ENCODE results near the gene MAP3K8. TPM values are rescaled to one million over a fixed set of nuclear protein-coding genes. Genes with fewer than 3 reads are reported as not detected.
"Not testable (repeated sequence)": the region's sequence is repeated elsewhere in the genome, so short reads cannot be mapped to it uniquely, and the experiment has no call there.

The MAP3K8 gene
- polyA plus RNA-seq, 1 donor, result 10.8 TPM

DNA sequence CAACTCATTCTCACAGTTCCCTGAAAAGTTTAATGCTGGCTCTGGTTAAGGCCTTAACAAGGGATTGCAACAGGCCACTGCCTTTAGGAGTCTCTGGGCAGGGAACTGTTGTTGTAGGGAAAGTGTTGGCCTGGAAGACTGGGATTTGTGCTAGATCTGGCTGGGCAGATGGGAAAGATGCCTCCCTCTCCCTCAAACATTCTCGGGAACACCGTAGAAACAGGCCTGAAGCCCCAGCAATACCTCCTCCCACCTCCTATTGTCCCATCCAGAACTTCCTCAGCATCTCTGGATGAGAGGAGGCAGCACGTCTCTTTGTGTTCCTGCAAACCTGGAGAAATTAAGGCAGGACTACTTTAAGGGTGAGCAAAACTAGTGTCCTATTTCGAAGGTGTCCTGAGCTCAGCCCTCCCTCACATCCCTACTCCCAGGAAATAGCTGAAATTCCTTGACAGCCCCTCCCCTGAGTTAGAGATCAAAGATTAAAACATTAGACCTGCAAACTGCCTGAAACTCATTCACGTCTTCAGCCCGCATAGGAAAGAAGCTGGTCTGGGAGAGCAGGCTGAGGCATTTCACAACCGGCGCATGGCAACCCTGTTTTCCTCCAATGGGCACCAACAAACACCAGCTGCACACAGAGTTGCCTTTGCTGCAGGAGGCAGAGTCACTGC, 10.9 kb upstream of the MAP3K8 start:
- DNase-seq, result peak; percentile 74

DNA sequence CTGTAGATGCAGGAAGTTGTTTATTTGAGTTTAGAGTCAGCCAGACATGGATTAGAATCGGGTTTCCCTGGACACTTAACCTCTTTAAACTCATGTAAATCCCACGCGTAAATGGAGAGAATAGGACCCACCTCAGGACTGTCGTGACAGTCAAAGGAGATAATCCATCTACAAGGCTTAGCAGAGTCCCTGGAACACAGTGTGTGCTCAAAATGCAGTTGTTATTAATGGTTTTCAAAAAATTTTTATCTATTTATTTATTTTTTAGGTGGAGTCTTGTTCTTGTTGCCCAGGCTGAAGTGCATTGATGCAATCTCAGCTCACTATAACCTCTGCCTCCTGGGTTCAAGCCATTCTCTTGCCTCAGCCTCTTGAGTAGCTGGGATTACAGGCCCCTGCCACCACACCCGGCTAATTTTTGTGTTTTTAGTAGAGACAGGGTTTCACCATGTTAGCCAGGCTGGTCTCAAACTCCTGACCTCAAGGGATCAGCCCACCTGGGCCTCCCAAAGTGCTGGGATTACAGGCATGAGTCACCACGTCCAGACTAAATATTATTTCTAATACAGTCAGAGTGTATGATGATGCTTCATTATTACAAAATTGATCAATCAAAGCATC, 10.2 kb upstream of the MAP3K8 start:
- DNase-seq, result not testable (repeated sequence)

DNA sequence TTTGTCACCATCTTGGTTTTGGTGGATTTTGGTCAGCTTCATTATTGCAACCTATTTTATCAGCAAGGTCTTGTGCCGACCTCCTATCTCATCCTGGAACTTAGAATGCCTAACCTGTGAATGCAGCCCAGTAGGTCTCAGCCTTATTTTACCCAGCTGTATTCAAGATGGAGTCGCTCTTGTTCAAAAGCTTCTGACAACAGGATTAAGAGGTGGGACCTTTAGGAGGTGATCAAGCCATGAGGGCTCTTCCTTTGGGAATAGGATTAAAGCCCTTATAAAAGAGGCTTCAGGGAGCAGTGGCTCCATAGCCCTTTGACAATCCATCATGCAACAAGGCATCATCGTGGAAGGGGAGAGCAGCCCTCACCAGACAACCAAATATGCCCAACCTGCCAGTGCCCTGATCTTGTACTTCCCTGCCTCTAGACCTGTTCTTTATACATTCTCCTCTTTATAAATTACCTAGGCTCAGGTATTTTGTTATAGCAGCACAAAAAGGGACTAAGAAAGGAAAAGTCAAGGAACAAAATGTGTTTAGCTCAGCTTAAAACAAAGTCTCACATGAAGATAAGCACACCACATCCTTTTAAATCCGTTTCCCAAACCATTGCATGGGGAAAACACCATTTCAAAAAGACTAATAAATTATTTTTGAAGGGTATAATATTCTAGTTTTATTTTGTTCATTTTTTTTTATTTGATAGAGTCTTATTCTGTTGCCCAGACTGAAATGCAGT, 8.5 kb upstream of the MAP3K8 start:
- DNase-seq, result no peak

DNA sequence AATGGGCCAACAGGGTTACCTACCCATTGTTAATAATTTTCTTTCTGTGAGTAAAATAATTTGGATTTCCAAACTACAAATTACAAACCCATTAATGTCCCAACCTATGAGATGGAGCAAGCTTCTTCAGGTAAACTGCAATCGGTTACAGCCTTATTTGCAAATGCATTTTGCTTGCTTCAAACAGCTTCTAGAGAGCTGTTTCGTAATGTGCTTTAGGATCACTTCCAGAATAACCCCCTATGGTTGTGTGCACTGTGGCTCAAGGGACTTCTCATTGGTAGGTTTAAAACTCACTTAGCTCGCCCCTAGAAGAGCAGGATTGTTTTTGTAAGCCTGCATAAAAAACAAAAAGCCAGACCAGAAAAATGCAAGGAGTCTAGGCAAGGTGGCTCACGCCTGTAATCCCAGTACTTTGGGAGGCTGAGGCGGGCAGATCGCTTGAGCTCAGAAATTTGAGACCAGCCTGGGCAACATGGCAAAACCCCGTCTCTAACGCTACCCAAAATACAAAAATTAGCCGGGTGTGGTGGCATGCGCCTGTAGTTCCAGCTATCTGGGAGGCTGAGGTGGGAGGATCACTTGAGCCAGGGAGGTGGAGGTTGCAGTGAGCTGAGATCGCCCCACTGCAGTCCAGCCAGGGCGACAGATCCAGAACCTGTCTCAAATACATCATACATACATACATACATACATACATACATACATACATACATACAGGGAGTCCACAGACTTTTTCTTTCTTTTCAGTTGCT, 3.3 kb upstream of the MAP3K8 start:
- DNase-seq, result no peak

DNA sequence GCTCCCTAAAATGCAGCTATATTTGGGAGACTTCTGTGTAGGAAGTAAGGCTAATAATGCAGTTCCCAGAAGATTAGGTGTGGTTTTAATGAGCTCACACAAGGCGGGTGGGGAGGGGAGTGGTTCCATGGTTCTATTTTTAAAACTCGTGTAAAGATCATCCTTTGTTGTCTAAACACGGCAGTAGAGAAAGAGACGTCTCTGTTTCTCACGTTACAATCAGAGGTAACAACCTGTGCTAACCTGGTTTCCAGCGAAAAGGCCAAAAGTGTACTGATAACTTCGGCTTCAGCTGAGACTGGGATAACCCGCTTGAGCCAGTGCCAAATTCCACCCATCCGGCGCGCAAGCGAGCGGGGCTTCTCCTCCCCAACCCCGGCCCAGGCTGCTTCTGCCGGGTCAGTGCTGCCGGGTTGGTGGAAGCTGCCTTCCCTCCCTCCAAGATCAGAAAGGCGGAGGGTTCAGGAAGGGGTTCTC, 2.5 kb upstream of the MAP3K8 start:
- DNase-seq, result no peak

DNA sequence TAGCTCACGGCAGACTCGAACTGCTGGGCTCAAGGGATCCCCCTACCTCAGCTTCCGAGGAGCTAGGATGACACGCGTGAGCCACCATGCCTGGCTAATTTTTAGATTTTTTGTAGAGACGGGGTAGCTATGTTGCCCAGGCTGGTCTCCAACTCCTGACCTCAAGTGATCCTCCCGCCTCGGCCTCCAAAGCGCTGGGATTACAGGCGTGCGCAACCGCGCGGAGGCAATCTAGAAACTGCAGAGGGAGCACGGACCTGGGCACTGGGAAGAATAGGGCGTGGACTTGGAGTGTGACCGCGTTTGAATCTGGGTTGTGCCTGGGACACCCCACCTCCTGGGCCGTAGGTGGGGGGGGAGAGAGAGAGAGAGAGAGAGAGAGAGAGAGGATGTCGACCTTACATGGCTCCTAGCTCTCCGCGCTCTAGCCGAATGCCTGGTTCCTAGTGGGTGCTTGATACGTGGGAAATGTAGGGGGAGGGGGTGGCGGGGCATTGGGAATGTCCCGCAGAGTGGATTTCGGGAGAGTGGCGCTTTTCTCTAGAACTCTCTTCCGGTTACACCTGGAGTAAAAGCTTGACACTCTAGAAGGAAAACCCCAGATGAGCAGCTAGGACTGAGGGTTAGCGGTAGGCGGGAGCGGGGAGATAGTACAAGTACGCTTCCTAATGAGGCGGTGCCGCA, 1.2 kb upstream of the MAP3K8 start:
- no peak for DNase-seq

DNA sequence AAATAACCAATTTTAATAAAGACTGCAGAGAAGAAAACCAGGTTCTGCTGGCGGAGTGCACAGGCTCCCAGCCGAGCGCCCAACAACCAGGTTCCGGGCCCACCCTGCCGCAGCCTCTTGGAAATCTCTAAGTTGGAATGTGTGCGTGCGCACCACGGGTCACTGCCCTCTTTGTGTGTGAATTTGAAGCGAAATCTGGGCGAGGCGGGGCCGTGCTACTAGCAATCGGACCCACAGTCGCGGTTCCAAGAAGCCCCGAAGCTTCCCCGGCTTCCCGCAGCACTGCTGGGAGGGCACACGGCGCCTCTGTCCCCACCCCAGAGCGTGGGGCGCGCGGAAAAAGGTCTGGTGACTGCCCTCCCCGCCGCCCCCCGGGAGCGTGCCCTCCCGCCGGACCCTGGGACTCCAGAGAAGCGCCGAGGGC, 666 bp upstream of the MAP3K8 start:
- peak; percentile 73 for DNase-seq

DNA sequence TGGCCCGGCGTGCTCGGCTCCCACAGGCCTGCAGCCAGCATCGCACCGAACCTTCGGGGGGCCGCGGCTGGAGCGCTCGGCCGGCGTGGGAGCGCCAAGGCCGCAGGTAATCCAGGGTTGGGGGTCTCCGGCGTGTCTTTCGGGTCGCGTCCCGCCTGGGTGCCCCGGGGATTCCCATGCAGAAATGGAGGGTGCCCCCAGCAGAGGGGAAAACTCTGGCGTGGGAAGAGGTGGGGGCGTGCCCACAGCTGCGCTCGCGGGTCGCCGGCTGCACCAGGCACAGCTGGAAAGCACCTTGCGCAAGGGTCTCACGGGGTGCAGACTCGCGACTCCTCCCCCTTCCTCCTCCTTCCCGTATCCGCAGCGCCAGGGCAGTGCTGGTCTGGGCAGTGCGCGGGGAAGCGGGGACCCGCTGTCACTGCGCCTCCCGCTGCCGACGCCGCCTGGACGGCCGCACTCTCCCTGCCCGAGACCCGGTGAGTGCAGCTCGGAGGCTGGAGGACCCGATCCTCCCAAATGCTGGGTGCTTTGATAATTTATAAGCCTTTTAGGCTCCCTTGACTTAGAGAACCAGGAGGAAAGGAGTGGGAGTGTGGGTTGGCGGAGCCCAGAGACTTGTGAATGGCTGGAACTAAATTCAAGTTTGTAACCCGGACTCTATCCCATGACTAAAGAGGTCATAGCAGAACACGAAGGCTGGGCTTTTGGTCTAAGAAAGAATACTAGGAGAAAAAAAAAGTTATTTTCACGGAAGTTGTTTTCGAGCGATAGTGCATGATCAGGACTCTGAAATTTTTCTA, 489 bp downstream of the MAP3K8 start:
- peak; percentile 65 for DNase-seq

DNA sequence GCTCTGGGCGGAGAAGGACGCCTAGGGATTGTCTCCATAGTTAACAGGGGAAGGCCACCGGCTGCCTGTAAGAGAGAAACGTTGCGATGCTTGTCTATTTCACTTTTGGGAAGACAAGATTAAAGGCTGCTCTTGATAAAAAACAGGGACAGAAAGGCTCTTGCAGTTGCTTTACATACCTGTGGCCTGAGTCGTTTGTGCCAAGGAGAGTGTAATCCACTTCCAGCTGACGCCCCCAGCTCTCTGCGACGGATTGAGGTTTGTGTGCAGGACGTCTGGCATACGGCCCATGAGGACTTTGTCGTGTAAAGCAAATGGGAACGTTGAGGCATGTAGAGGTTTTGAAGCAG, 1.1 kb downstream of the MAP3K8 start:
- DNase-seq, result no peak

DNA sequence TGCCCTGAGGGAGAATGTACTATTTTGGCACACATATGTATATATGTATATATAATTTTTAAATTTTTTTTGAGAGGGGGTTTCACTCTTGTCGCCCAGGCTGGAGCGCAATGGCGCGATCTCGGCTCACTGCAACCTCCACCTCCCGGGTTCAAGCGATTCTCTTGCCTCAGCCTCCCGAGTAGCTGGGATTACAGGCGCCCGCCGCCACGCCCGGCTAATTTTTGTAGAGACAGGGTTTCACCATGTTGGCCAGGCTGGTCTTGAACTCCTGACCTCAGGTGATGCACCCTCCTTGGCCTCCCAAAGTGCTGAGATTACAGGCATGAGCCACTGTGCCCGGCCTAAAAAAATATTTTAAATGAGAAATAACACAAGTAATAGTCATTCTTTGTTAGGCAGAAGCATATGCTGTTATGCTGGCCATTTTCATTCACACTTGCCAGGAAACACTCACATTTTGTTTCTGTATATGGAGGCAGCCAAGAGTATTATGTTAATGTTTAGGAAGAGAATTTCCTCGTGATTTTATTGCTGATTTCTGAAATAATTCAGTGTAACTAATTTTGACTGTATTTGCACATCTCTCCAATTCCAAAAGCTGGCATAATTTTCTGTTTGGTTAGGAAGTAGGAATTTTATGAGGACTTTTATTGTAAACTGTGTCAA, 1.6 kb downstream of the MAP3K8 start:
- DNase-seq, result not testable (repeated sequence)

DNA sequence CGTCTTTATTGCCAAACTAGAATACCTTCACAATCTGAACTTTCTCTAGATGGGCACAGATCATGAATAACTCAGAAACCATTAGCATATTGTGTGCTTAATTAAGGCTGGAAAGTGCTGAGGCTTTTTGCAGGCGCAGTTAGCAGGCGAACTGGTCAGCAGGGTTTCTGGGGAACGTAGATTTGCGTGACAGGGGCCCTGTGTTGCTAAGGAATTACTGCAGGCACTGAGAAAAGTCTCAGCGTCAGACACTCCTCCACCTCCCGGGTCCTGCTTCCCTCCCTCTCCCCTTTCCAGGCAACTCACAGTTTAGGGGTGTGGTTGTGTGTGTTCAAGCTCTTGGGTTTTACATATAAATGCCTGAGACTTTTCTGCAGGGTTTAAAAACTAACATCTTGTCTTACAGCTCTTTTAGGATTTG, 2.2 kb downstream of the MAP3K8 start:
- no peak for DNase-seq

DNA sequence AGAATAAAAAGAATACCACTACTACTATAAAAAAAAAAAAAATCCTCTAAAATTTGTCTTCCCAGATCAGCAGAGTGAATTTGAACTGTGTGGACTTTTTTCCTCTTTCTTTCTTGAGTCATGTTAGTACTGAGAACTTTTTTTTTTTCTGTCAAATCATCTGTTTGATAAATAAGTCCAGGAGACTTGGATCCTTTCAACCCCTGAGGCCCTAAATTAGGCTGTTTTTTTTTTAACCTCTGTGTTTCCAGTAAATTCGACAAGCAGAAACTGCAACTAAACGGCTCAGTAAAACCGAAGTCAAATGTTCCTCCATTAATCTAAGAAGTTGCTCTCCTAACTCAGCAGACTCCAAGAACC, 2.7 kb downstream of the MAP3K8 start:
- DNase-seq, result no peak

DNA sequence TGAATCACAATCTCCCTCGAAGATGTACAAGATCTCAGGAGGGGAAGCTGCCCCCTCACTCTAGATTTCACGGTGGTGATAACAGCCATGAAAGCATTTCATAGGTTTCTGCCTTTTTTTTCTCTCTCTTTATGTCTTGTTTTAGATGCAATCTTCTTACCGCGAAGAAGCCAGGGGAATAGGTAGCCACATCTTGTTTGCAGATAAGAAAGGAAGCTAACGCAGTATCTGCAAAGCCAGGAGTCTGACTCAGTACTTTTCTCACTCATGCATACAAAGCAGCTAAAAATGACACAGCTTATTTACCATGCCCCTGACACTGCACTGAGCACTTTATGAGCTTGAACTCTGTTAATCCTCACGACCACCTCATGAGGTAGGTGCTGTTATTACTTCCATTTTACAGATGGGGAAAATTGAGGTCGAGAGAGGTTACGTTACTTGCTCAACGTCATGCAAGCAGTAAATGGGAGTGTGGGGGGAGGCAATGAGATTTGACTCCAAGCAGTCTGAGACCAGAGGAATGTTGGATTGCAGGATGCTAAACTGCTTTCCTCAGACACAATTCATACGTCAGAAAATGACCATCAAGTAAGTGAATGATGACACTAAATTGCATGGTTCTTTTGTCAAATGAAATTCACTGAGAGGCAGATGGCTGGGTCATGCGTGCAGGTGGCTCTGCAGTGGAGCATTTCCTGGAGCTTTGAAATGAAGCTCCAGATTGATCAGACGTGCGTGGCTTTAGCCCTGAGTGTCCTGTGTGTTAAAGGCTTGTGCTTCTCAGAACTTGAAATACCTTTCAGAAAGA, 3.3 kb downstream of the MAP3K8 start:
- DNase-seq, result no peak

DNA sequence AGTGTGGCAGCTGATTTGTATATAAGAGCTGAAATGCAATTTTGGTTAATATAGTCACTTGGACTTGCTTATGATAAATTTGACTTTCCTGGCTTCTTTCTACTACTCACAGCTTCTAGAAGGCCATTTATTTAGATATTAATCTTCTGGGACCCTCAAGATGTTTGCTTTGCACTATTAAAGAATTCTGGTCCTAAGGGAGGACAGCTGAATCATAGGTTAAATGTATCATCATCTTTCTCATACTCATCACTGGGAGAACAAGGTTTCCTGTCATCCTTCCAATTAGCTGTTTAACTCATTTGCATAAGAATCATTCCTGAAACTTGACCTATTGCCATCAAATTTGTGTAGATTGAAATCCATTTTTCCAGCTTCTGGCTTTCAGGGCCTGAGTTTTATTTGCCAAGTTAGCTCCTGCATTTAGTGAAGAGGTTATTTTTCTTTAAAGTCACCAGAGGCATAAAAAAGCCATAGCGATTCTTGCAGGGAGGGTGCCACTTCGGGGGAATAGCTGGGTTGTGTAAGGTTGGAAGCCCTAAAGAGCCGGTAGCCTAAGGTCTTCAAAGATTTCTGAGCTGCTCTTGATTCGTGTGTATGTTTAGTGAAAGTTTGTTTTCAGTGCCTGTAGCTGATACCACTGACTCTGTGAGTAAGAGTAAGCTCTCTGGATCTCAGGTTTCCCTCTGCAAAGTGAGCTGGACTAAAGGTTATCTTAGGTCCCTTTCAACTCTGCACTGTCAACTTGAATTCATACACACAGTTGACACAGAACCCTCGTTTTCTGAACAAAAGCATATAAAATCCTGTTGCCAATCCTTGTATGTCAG, 4.3 kb downstream of the MAP3K8 start:
- no peak for DNase-seq

DNA sequence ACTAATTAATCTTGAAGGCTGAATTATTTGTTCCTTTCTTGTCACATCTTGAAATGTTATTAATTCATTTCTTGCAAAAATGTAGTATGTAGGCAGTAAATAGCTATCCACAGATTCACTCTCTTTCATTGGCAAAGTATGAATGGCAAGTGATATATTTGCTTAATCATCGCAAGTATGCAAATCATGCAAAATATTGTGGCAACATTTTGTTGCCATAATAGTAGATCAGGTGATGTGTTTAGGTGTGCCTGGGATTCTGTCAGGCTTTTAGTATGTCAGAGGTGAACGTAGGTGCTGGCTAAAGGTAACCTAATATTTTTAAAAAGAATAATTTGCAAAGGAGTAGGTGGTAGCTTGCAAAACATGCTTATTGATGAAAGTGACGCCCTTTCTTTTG, 5.9 kb downstream of the MAP3K8 start:
- DNase-seq, result no peak

DNA sequence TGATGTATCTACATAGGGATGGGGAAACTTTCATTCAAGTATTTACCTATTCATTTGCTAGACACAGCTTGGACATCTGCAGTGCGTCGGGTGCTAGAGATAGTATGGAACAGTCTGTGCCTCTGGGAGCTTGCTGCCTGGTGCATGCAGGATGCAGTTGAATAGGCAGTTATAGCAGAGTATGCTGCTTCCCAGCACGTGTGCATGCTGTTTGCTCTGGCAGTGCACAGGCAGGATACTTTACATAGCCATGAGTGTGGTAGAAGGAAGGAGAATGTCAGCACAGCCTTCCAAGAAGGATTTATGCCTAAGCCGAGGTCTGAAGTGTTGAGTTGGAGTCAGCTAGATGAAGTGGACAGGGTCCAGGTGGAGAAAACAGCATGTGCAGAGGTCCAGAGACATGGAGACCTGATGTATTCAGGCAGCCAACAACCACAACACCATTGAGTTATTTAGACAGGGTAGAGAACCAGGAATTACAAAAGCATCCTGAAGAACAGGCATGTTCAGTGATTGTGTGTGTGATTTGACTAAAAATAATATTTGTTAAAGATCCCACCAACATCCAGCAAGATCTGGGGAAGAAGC, 8.1 kb downstream of the MAP3K8 start:
- DNase-seq, result no peak

DNA sequence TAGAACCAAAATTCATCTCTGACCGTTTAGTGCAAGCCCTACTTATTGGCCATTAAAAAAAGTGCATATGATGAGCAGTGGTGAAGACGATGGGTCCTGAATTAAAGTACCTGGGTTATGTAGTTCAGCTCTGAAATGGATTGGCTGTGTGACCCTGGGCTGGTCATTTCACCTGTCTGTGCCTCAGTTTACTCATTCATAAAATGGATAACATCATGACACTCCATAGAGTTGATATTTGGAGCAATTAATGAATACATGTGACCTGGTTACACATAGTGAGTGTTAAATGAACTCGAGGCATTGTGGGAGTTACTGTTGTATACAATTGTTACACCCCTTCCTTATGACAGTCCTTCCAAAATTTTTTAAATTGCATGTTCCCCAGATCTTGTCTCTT, 9.1 kb downstream of the MAP3K8 start:
- DNase-seq, result no peak

DNA sequence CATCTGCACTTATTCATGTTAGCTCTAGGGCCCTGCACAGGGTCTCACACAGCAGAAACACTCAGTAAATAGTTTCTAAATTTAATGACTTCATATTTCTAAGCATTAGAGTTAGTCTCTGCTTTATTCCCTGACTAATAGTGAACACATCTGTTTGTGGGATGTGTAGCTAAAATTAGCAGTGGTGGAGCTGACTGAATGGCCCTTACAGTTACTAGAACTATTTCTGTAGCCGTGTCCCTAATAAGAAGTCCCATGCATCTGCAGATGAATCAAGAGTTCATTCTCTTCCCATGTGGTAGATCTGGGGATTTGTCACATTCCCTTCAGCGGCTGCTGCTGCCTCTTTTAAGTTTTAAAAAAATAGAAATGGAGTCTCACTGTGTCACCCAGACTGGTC, 11.7 kb downstream of the MAP3K8 start:
- DNase-seq, result no peak
